Right forelimb (tissue), 1 donor: Measurements from ENCODE around the gene CDC14B.
"Not testable (repeated sequence)": the region's sequence is repeated elsewhere in the genome, so short reads cannot be mapped to it uniquely, and the experiment has no call there.

ENCODE experiments used
- DNase-seq: peaks from one replicate; pipeline ENCODE4 v3.0.0-alpha.2; 2018

The CDC14B gene

DNA sequence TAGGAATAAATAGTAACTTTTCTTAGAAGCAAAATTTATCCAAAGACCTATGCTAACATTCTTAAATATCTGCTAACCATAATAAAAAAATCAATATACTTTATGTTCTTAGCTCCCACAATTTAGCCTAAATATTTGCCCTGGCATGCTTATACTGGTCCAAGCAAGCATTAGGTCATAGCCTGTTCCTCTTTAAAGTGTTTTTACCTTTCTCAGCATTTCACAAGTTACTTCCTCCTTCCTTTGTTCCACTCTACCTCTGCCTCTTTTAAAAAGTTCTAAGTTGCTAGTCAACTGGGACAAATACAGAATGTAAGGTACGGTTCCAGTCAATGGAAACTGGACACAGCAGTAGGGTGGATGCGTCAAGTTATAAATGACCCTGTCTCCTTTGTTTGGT lies 37.4 kb downstream of the CDC14B start:
- DNase-seq = not testable (repeated sequence)

- DNase-seq = no peak
These were observed 37.9 kb downstream of the CDC14B start for GRCh38 chr9:96581786-96582185.

DNA sequence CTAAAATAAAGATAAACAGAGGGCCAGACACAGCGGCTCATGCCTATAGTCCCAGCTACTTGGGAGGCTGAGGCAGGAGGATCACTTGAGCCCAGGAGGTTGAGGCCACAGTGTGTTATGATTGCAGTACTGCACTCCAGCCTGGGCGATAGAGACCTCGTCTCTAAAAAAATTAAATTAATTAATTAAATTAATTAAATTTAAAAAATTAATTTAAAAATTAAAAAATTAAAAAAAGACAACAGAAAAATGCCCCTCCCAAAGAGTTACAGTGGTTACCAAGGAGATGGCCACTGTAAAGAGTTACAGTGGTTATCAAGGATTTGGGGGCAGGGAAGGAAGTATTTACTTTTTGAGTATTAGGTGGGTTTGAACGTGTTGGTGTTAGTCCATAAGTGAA lies 38.3 kb downstream of the CDC14B start:
- DNase-seq = no peak

DNA sequence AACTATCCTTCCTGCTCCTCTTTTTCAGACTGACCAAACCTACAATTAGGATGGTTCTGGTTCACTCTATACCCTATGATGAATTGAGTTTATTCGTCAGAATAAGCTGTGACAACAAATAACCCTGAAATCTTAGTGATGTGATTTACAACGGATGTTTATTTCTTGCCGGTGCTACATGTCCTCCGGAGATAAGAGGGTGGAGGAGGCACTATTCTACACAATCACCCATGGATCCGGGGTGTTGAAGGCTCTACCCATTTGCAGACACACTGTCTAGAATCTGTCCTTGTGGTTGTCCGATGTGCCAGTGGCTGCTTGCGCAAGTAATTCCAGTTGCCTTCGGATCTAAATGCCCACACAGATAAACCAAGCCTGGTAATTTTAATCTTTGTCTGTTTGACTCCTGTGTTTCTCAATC lies 44.7 kb downstream of the CDC14B start:
- no peak for DNase-seq

GRCh38 chr9:96574455-96574854 lies 45.2 kb downstream of the CDC14B start:
- DNase-seq = no peak

GRCh38 chr9:96567203-96567700 lies 52.4 kb downstream of the CDC14B start:
- no peak for DNase-seq

GRCh38 chr9:96566498-96567202 lies 53.0 kb downstream of the CDC14B start:
- peak; percentile 78 for DNase-seq

- DNase-seq = no peak
These were observed 53.8 kb downstream of the CDC14B start for GRCh38 chr9:96565671-96566497.

- no peak for DNase-seq
These were observed 55.4 kb downstream of the CDC14B start for GRCh38 chr9:96564217-96564616.

- DNase-seq = no peak
These were observed 60.2 kb downstream of the CDC14B start for GRCh38 chr9:96559339-96559943.

- DNase-seq = no peak
These were observed 61.7 kb downstream of the CDC14B start for GRCh38 chr9:96557921-96558320.

GRCh38 chr9:96556701-96557461 lies 62.8 kb downstream of the CDC14B start:
- no peak for DNase-seq

DNA sequence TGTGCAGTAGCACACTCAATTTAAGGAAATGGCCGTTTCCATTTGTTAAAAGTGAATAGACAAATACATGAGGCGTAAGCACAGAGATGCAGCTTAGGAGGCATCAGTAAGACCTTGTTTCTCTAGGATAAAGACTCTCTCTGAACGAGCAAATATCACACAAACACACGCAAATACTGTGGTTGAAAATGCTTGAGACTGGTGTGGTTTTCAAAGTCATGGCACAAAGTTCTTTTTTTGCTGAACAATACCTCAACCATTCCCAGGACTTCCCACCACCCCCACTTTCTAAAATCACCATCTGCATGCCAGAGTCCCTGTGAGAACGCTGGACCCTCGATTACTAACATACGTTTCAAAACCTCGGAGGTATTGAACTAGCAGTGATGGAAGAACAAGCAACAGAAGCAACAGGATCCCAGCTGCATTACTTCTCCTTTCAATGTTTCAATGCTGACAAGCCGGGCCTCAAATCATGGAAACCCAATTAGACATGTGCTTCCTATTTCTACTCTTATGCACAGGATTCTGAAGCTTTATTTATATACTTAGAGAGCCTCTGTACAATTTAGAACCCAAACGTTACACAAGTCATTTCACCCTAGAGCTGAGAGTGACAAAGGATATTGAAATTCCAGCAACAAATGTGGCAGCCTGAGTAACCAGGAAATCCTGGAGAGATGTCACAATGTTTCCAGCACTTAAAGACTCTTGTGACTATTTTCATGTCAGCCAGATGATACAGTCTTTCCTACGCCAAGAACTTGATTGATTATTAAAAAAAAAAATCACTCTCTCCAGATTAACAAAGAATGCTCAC lies 63.9 kb downstream of the CDC14B start:
- no peak for DNase-seq

DNA sequence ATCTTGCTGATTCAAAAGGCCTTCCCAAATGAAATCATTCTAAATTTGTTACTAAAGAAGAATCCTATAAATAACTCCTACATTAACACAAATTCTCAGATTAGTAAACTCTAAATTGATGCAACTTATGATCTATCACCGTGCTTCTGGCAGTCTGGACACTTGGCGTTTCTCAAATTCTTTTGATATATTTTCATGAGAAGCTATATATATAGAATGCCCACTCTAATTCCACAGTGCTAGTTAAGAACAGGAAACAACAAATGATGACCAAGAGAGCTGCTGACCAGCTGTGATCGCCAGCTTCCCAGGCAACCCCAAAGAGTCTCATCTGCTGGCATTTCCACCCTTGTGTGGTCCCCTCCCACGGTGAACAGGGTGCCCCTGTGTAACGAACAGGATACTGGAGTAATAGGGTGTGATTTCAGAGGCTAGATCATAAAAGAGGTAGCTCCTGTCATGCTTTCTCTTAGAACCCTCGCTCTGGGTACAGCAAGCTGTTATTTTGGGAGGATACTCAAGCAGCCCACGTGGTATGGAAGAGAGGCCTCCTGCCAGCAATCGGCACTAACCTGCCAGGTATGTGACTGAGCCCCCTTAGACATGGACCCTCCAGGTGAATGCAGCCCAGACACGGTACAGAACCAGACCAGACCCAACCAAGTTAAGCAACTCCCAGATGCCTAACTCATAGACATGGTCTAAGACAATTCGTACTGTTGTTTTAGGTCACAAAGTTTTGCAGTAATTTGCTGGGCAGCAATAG lies 64.7 kb downstream of the CDC14B start:
- DNase-seq = no peak

DNA sequence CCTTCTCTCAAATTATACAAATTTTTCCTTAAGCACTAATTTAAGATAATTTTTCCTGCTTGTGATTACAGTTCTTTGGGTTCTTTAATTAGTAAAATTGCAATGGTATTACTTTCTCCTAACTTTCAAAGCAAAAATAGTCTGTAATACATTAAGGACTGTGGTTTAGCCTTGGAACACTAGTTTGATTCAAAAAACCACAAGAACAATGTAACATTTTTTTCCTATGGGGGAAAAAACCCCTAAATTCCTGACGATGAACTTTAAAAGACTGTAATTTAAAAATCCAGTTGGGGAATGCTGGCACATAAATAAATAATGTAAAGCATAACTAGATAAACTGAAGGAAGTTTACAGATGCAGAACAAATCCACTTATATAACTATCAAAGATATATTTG lies 65.3 kb downstream of the CDC14B start:
- DNase-seq = no peak

DNA sequence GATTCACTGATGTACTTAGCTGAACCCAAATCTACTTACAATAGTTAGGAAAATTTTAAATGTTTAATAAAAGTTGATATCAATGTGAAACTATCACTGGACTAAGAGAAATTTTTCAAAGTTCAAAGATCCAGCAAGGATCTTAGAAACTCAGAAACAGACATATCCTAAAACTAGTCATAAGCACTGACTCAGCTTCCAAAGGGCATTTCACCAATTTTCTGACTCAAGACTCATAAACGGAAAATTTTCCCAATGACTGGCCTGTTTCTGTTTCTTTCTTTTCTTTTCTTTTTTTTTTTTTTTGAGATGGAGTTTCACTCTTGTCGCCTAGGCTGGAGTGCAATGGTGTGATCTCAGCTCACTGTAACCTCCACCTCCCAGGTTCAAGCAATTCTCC lies 66.6 kb downstream of the CDC14B start:
- no peak for DNase-seq

DNA sequence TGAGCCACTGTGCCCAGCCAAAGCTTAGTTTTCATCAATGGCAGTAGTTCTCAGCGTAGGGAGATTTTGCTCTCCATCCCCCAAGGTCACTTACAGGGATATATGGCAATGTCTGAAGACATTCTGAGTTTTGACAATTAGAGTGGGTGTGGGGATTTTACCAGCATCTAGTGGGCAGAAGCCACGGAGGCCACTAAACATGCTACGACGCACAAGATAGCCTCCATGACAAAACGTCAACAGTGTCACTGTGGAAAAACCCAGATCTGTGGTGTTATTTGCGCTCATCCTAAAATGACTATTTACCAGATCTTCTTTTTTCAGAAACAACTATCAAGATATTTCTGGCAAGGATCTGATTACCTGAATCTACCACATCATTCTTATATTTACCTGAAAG lies 68.2 kb downstream of the CDC14B start:
- no peak for DNase-seq

DNA sequence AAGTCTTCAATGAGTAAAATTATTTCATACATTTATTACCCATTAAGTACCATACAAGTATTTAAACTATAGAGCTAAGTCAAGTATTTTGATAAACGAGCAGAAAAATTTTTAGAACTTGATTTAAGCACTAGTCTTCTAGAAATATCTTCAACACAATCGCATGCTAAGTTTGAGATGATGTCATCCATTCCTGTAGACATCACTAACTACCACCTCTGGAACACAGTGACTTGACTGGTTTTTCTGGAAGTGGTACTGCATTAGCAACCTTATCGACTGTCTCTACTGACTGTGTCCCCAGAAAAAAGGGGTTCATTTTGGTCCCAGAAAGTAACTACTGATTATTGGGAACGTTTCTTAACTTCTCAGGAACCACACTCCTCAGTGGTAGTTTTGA lies 69.0 kb downstream of the CDC14B start:
- DNase-seq = no peak

DNA sequence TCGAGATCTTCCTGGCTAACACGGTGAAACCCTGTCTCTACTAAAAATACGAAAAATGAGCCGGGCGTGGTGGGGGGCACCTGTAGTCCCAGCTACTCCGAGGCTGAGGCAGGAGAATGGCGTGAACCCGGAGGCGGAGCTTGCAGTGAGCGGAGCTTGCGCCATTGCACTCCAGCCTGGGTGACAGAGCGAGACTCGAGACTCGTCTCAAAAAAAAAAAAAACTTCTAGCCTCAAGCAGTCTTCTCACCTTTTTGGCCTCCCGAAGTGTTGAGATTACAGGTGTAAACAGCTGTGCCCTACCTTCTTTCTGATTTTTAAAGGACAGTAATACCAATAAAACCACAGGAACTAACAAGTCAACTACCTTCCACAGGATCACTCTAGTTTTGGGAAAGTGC lies 76.5 kb downstream of the CDC14B start:
- not testable (repeated sequence) for DNase-seq

DNA sequence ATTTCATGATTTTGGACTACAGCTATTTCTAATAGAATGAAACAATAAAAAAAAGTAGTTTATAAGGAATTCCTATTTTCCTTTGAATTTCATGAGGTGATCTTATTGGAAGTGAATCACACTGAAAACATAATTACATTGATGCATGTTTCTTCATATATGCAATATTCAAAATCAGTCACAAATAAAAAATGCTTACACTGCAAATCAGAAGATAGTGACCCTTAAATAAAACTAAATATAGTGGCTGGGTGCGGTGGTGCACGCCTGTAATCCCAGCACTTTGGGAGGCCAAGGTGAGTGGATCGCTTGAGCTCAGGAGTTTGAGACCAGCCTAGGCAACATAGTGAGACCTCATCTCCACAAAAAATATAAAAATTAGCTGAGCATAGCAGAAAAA lies 79.5 kb downstream of the CDC14B start:
- no peak for DNase-seq

DNA sequence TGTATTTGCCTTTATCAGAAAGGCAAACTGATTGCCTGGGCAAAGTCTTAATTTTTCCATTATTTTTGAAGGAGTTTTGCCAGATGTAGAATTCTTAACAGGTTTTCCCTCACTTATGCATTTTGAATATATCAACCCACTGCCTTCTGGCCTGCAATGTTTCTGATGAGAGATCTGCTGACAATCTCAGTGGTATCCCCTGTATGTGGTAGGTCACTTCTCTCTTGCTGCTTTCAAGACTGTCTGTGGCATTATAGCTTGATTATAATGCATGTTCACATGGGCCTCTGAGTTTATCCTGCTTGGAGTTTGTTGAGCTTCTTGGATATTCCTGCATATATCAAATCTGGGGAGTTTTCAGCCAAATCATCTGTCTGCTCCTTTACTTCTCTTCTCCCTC lies 87.5 kb downstream of the CDC14B start:
- DNase-seq = no peak
